Vagina (tissue), 2 donors: ENCODE data around the gene CSAG2.

Source experiments
- POLR2A ChIP-seq, 2 donors: fragments of 450-650 bp; IDR thresholded peaks; one replicate each; pipeline ENCODE4 v1.6.1; 2017; ENCODE audit warnings: antibody characterized with exemption in 2 of 2, mild to moderate bottlenecking in 2 of 2, moderate library complexity in 2 of 2
- TF ChIP-seq, protein P1 (sequence below), 3 experiments: fragments of 450-650 bp in 2 of 3; fragments of 200-600 bp in 1 of 3; sonication (generic) in 1 of 3; IDR thresholded peaks; one replicate each; pipeline ENCODE4 v1.5.1; 2017 to 2019; ENCODE audit warnings: antibody characterized with exemption in 3 of 3, mild to moderate bottlenecking in 2 of 3, moderate library complexity in 2 of 3

GRCh38 chrX:152658302-152658701, 50.8 kb downstream of the CSAG2 start:
- TF ChIP-seq, protein P1, sequence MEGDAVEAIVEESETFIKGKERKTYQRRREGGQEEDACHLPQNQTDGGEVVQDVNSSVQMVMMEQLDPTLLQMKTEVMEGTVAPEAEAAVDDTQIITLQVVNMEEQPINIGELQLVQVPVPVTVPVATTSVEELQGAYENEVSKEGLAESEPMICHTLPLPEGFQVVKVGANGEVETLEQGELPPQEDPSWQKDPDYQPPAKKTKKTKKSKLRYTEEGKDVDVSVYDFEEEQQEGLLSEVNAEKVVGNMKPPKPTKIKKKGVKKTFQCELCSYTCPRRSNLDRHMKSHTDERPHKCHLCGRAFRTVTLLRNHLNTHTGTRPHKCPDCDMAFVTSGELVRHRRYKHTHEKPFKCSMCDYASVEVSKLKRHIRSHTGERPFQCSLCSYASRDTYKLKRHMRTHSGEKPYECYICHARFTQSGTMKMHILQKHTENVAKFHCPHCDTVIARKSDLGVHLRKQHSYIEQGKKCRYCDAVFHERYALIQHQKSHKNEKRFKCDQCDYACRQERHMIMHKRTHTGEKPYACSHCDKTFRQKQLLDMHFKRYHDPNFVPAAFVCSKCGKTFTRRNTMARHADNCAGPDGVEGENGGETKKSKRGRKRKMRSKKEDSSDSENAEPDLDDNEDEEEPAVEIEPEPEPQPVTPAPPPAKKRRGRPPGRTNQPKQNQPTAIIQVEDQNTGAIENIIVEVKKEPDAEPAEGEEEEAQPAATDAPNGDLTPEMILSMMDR (IDR thresholded peaks at IDR 0.05), result no peak
- no peak for TF ChIP-seq POLR2A (IDR thresholded peaks at IDR 0.05)
